ENCODE results near the gene UPP2. TPM values are rescaled to one million over a fixed set of nuclear protein-coding genes. Genes with fewer than 3 reads are reported as not detected.

The UPP2 gene
- polyA plus RNA-seq, 4 donors = 3.7 to 13.5 (median 8.5) TPM

Other genes starting within 250 kb of the UPP2 start
- 10 to 100 TPM; 26.1 to 34.6 (median 31.6) TPM for gene ACVR1, start 225.5 kb upstream of the UPP2 start, polyA plus RNA-seq (ENCODE audit: insufficient read length in 4 of 4)

All from right renal pelvis (tissue), 4 donors.